ENCODE results near the gene CERS3.

The CERS3 gene

DNA sequence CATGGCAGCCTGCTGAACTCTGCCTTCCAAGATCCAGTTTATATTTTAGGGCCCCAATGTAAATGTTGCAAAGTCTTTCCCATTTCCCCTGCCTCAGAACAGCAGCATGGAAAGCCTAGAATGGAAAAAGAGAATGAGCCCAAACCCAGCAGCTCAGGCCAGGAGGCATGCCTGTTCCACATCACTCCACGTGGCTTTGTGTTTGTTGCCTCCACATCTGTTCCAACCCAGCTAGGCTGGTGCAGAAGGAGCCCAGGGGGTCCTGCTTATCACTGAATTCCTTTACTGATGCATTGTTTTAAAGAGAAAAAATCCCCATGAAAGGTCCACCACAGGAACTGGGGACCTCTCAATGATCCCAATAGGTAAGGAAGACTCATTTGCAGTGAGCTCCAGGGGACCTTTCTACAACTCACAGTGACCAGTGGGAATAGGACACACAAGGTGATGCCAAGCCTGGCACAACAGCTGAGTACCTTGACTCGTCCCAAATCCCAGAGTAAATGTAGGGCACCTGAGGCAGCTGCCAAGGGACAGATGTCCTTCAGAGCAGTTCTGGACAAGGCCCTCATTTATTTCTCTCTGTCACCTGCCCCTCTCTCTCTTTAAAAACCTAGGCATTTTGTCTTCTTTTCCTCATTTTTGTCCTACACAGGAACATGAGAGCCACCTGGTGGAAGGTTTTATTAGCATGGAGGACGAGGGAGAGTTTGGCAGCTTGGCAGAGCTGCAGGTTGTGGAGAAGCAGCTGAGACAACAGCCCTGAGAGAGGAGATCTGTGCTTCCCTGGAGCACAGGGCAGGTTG is 145.2 kb downstream of the CERS3 start:
- peak; percentile 33 for DNase-seq (ENCODE audit: low spot score)

DNA sequence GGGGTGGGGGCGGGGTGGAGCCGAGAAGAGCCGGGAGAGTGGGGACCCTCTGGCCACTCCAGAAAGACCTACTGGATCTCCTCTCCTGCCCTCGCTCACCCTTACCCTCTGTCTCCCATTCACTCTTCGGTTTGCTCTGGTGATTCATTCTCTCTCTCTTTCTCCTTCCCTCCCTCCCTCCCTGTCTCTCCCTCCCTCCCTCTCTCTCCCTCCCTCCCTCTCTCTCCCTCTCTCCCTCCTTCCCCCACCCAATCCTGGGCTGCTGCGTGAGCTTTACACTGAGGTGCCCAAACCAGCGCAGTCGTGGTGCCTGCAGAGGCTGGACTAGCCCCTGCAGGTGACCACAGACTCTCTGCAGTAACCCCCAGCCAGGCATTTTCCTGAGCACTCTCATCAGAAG is 154.8 kb downstream of the CERS3 start:
- DNase-seq (ENCODE audit: low spot score), result no peak

DNA sequence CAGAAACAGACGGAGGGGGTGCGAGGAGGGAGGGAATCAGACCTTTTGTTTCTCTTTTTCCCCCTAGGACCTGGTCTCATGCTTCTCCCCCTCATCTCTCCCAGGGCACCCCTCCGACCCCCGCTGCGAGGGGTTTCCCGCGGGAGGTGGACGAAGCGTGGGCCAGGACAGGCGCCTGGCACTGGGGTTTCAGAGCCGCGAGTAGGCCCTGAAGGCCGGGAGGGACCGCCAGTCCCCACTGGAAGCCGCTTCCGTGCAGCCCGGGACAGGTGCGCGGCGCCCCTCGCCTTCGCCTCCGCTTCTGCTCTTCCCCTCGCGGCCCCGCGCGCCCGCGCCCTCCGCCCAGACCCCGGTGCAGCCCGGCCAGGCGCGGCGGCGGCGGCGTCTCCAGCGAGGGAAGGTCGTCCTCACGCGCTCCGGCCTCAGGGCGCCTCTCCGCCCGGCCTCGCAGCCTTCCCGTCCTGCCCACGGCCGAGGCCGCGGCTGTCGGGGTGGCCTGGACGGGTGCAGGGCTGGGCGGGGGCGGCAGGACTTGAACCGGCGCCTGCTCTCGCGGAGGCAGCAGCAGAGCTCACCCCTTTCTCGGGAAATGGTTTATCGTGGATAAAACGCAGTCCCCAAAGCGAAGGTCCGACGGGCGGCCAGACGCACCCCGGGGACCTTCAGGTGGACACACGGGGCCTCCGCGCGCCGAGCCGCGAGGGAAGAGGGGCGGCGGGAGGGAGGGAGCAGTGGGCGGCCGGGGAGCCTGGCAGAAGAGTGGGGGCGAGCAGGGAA is 155.4 kb downstream of the CERS3 start:
- no peak for DNase-seq (ENCODE audit: low spot score)

DNA sequence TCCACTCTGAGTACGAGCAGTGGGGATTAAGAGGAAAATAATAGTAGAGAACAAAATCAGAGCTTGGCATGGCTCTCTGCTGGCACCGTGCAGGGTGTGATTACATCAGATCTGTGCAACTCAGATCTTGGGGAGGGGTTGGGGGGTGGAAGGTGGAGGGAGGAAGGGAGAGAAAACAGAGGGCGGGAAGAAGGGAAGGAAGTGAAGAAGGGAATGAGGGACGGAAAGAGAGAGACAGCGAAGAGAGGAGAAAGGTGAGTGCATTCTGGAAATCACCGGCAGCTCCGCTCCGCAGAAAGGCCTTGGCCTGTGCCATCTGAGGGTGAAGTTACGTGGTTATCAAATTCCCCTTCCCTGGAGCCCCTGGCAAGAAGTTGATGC is 156.0 kb downstream of the CERS3 start:
- no peak for DNase-seq (ENCODE audit: low spot score)

GRCh38 chr15:100355342-100355741 is 173.4 kb downstream of the CERS3 start:
- no peak for DNase-seq (ENCODE audit: low spot score)

GRCh38 chr15:100353449-100353848 is 175.3 kb downstream of the CERS3 start:
- no peak for DNase-seq (ENCODE audit: low spot score)

DNA sequence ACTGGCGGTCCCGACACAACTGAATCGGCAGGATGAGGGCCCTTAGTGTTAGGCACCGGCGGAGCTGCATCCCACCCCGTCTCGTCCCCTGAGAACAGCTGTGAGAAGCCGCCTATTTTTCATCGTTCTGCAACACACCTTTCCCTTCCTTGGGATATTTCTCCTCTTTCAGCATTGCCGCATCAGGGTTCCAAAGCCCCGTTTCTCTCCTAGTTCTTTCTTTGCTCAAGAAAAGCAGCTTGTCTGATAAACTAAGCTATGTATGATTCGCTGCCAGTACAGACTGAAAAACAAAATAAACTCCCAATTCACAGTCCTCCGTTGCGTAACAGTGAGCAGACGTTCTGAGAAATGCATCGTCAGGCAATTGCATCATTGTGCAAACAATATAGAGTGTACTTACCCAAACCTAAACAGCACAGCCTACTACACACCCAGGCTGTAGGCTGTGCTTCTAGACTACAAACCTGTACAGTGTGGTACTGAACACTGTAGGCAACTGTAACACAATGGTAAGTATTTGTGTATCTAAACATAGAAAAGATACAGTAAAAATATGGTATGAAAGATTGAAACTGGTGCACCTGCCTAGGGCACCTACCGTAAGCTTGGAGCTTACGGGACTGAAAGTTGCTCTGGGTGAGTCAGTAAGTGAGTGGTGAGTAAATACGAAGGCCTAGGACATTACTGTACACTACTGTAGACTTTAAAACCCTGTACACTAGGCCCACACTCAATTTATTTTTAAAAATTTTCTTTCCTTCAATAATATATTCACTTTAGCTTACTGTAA is 178.1 kb downstream of the CERS3 start:
- no peak for DNase-seq (ENCODE audit: low spot score)

Data from NAMALWA (cell line).